ENCODE data around the gene AASDH. TPM values are rescaled to one million over a fixed set of nuclear protein-coding genes. Genes with fewer than 3 reads are reported as not detected.
A peak's percentile ranks its signal among the peaks of the same experiment; 100 is the strongest.

The AASDH gene
- total RNA-seq, 1 donor from 2014 or later: 24.1 TPM

- no peak for DNase-seq (ENCODE audit: low read depth)
Measured at GRCh38 chr4:56317749-56318148, 69.5 kb downstream of the AASDH start.

GRCh38 chr4:56316011-56316650 is 71.2 kb downstream of the AASDH start:
- DNase-seq (ENCODE audit: low read depth): no peak

- no peak for DNase-seq (ENCODE audit: low read depth)
Measured at GRCh38 chr4:56315543-56315942, 71.7 kb downstream of the AASDH start.

- DNase-seq (ENCODE audit: low read depth): no peak
Measured at GRCh38 chr4:56315041-56315440, 72.2 kb downstream of the AASDH start.

- no peak for DNase-seq (ENCODE audit: low read depth)
Measured at GRCh38 chr4:56314207-56314915, 72.9 kb downstream of the AASDH start.

GRCh38 chr4:56313132-56313531 is 74.2 kb downstream of the AASDH start:
- DNase-seq (ENCODE audit: low read depth): no peak

- DNase-seq (ENCODE audit: low read depth): no peak
Measured at GRCh38 chr4:56311299-56311975, 75.9 kb downstream of the AASDH start.

GRCh38 chr4:56310401-56311125 is 76.7 kb downstream of the AASDH start:
- DNase-seq (ENCODE audit: low read depth): no peak

- DNase-seq (ENCODE audit: low read depth): peak; percentile 55
Measured at GRCh38 chr4:56308384-56308783, 78.9 kb downstream of the AASDH start.

- peak; percentile 100 for DNase-seq (ENCODE audit: low read depth)
Measured at GRCh38 chr4:56307423-56307822, 79.9 kb downstream of the AASDH start.

GRCh38 chr4:56305390-56305789 is 81.9 kb downstream of the AASDH start:
- DNase-seq (ENCODE audit: low read depth): no peak

GRCh38 chr4:56303921-56304320 is 83.4 kb downstream of the AASDH start:
- no peak for DNase-seq (ENCODE audit: low read depth)

- no peak for DNase-seq (ENCODE audit: low read depth)
Measured at GRCh38 chr4:56302760-56303159, 84.5 kb downstream of the AASDH start.

- DNase-seq (ENCODE audit: low read depth): no peak
Measured at GRCh38 chr4:56301997-56302496, 85.2 kb downstream of the AASDH start.

GRCh38 chr4:56301181-56301996 is 85.9 kb downstream of the AASDH start:
- peak; percentile 89 for DNase-seq (ENCODE audit: low read depth)

GRCh38 chr4:56298236-56298635 is 89.1 kb downstream of the AASDH start:
- no peak for DNase-seq (ENCODE audit: low read depth)

- no peak for DNase-seq (ENCODE audit: low read depth)
Measured at GRCh38 chr4:56297776-56298175, 89.5 kb downstream of the AASDH start.

GRCh38 chr4:56296526-56296925 is 90.8 kb downstream of the AASDH start:
- no peak for DNase-seq (ENCODE audit: low read depth)

GRCh38 chr4:56293121-56293520 is 94.2 kb downstream of the AASDH start:
- no peak for DNase-seq (ENCODE audit: low read depth)

GRCh38 chr4:56289934-56290333 is 97.4 kb downstream of the AASDH start:
- DNase-seq (ENCODE audit: low read depth): no peak

- DNase-seq (ENCODE audit: low read depth): no peak
Measured at GRCh38 chr4:56288663-56289062, 98.6 kb downstream of the AASDH start.

Data from renal cortical epithelial cell (primary cell).